ENCODE measurements around the gene RIPOR3.

RIPOR3 gene

DNA sequence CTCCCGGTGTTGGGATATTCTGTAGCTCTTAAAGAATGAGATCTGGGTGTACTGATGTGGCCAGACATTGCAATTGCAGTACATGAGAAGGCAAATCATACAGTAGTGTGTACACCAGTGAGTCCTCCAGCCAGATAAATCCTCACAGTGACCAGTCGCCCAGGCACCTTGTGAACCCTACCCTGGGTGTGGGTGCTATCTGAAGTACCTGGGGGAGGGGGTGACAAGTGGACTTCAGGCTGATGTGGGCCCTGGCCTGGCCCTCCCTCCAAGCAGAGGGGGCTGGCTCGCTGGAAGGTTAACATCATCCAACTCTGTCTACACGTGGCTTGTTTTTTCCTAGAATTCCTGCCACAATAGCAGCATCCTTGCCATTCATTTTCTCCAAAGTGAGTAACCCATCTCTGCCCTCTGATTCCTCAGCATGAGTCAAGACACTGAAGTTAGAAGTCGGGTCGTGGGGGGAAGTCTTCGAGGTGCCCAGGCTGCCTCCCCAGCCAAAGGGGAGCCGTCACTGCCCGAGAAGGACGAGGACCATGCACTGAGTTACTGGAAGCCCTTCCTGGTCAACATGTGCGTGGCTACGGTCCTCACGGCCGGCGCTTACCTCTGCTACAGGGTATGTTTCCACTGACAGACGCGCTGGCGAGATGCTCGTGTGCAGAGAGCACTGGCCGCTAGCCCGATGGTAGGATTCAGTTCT, 110.3 kb downstream of the RIPOR3 start:
- DNase-seq (ENCODE audit: insufficient read length, low spot score): no peak
- no peak for FAIRE-seq
- TF ChIP-seq, protein P1, sequence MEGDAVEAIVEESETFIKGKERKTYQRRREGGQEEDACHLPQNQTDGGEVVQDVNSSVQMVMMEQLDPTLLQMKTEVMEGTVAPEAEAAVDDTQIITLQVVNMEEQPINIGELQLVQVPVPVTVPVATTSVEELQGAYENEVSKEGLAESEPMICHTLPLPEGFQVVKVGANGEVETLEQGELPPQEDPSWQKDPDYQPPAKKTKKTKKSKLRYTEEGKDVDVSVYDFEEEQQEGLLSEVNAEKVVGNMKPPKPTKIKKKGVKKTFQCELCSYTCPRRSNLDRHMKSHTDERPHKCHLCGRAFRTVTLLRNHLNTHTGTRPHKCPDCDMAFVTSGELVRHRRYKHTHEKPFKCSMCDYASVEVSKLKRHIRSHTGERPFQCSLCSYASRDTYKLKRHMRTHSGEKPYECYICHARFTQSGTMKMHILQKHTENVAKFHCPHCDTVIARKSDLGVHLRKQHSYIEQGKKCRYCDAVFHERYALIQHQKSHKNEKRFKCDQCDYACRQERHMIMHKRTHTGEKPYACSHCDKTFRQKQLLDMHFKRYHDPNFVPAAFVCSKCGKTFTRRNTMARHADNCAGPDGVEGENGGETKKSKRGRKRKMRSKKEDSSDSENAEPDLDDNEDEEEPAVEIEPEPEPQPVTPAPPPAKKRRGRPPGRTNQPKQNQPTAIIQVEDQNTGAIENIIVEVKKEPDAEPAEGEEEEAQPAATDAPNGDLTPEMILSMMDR (IDR thresholded peaks at IDR 0.05; ENCODE audit: insufficient read depth, missing control alignments): no peak

DNA sequence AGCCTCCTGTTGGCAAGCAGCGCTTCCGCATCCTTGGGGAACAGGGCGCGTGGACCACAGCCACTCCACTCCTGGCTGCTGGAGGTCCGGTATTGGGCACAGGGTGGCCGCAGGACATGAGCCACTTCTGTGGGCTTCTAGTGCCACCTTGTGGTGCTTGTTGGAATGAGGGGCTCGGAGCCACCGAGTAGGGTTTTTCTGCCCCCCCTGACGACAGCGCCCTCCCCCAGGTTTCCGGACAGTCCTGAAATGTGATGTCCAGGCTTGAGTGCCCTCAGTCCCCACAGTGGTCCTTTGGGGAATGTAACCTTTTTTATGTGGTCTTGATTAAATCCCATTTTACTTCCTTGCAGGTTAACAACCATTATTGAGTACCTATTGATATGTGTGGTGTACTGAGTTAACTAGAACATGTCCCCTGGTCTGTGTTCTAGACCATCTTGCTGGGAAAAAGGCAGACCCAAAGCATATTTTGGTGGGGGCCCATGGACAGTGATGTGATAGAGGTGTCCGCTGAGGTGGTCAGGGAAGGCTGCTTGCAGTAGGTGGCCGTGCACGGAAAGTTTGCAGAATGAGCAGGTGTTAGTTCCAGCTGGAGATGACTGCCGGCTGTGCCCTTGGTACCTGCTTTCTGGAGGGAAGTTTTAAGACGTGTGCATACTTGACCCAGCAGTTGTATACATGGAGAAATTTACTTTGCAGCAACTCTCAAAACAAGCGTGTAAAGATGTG, 111.2 kb downstream of the RIPOR3 start:
- peak; percentile 80 for DNase-seq (ENCODE audit: insufficient read length, low spot score)
- TF ChIP-seq, protein P1 (IDR thresholded peaks at IDR 0.05; ENCODE audit: insufficient read depth, missing control alignments): peak; percentile 71
- no peak for FAIRE-seq

DNA sequence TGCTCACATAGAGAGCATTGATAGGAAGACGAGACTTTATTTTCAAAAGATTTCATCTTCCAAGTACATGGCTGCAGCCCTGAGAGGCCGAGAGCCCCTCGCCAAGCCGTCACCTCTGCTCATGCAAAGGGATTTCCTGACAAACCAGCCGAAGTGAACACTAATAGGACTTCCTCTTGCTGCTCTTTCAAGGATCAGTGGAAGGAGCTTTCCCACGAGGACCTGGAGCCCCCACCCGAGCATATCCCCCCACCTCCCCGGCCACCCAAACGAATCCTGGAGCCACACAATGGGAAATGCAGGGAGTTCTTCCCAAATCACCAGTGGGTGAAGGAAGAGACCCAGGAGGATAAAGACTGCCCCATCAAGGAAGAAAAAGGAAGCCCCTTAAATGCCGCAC, 111.8 kb downstream of the RIPOR3 start:
- DNase-seq (ENCODE audit: insufficient read length, low spot score) (no peak), FAIRE-seq (no peak)
- TF ChIP-seq, protein P1 (IDR thresholded peaks at IDR 0.05; ENCODE audit: insufficient read depth, missing control alignments): no peak

GRCh38 chr20:50578778-50579165, 112.6 kb downstream of the RIPOR3 start:
- FAIRE-seq: no peak
- no peak for DNase-seq (ENCODE audit: insufficient read length, low spot score)
- TF ChIP-seq, protein P1 (IDR thresholded peaks at IDR 0.05; ENCODE audit: insufficient read depth, missing control alignments): no peak

GRCh38 chr20:50578061-50578777, 113.1 kb downstream of the RIPOR3 start:
- no peak for FAIRE-seq

DNA sequence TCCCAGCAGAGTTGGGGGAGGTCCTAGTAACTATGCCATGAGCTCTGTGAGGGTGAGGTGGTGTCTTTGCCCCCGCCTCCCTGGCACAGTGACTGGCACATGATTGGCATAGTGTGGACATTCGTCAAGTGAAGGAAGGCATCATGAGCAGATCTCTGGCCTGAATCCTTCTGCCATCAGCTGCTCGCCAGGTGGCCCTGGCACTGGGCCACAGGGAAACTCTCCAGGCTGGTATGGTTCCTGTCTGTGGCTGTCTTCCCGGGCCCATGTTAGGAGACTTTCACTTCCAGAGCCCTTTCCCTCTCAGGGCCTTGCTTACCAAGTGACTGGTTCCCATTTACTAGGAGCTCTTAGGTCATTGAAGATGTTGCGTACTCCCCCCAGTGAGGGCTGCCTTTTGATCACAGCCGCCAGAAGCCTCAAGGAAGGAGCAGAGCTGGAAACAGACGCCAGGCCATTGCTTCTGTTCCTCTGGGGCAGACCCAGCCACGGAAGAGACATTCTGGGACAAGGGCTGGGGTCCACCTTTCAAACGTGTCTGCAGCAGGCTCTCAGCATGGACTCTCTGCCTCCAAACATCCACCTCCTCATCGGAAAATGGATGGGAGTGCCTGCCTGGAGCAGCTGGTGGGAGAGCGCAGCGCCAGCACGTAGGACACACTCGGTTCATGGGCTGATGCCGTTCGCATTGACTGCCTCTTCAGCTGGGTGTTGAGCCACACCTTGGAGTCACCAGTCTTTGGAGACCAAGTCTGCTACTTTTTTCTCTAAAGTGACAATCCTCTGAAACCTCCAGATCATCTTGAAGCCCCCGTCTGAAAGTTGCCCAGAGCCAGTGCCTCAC, 113.9 kb downstream of the RIPOR3 start:
- TF ChIP-seq, protein P1 (IDR thresholded peaks at IDR 0.05; ENCODE audit: insufficient read depth, missing control alignments): no peak
- FAIRE-seq: no peak
- no peak for DNase-seq (ENCODE audit: insufficient read length, low spot score)

More at GRCh38 chr20:50578061-50578777, 113.1 kb downstream of the RIPOR3 start:
- TF ChIP-seq, protein P1 (IDR thresholded peaks at IDR 0.05; ENCODE audit: insufficient read depth, missing control alignments): no peak
- DNase-seq (ENCODE audit: insufficient read length, low spot score): no peak
